Neural cell (in vitro differentiated cells): ENCODE measurements around the gene SYCP1.

Experiments used
- EP300 ChIP-seq: fragments of 450-650 bp; conservative IDR thresholded peaks from 2 replicates; pipeline ENCODE4 v1.6.1; 2014; ENCODE audit warnings: antibody characterized with exemption, mild to moderate bottlenecking, moderate library complexity; ENCODE audit not compliant: poor library complexity, severe bottlenecking
- EZH2 ChIP-seq: fragments of 200-600, 300-800 bp; shearing (Covaris generic), sonication (generic); IDR thresholded peaks from 2 replicates; pipeline ENCODE4 v1.6.1; 2014; ENCODE audit warnings: antibody characterized with exemption, low read length, borderline replicate concordance, mild to moderate bottlenecking; ENCODE audit not compliant: insufficient read depth, poor library complexity, severe bottlenecking
- MXI1 ChIP-seq: fragments of 450-650 bp; conservative IDR thresholded peaks from 2 replicates; pipeline ENCODE4 v1.6.1; 2014; ENCODE audit warnings: antibody characterized with exemption, mild to moderate bottlenecking; ENCODE audit not compliant: poor library complexity, severe bottlenecking
- POLR2AphosphoS5 ChIP-seq: IDR thresholded peaks from 2 replicates; pipeline ENCODE4 v1.6.1; 2012
- RAD21 ChIP-seq: fragments of 450-650 bp; conservative IDR thresholded peaks from 2 replicates; pipeline ENCODE4 v1.6.1; 2014; ENCODE audit warnings: antibody characterized with exemption, mild to moderate bottlenecking, moderate library complexity
- SMC3 ChIP-seq: fragments of 450-650 bp; conservative IDR thresholded peaks from 2 replicates; pipeline ENCODE4 v1.6.1; 2014; ENCODE audit warnings: antibody characterized with exemption, mild to moderate bottlenecking, moderate library complexity; ENCODE audit not compliant: poor library complexity
- TAF1 ChIP-seq: IDR thresholded peaks from 2 replicates; pipeline ENCODE4 v1.6.1; 2012; ENCODE audit warnings: low read depth
- TF ChIP-seq, protein P1 (sequence below): IDR thresholded peaks from 2 replicates; pipeline ENCODE4 v1.6.1; 2012; ENCODE audit warnings: borderline replicate concordance
- TF ChIP-seq, protein P2 (sequence below): fragments of 450-650 bp; IDR thresholded peaks from 2 replicates; pipeline ENCODE4 v1.5.1; 2014; ENCODE audit warnings: antibody characterized with exemption, mild to moderate bottlenecking, moderate library complexity; ENCODE audit not compliant: poor library complexity, severe bottlenecking

DNA sequence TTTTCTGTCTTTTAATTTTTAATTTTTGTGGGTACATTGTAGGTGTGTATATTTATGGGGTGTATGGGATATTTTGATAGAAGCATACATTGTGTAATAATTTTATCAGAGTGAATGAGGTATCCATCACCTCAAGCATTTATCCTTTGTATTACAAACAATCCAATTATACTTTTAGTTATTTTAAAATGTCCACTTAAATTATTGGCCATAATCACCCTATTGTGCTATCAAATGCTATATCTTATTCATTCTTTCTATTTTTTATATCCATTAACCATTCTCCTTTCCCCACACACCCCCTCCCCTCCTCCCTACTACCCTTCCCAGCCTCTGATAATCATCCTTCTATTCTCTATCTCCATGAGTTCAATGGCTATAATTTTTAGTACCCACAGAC, 104.8 kb downstream of the SYCP1 start:
- TF ChIP-seq, protein P1, sequence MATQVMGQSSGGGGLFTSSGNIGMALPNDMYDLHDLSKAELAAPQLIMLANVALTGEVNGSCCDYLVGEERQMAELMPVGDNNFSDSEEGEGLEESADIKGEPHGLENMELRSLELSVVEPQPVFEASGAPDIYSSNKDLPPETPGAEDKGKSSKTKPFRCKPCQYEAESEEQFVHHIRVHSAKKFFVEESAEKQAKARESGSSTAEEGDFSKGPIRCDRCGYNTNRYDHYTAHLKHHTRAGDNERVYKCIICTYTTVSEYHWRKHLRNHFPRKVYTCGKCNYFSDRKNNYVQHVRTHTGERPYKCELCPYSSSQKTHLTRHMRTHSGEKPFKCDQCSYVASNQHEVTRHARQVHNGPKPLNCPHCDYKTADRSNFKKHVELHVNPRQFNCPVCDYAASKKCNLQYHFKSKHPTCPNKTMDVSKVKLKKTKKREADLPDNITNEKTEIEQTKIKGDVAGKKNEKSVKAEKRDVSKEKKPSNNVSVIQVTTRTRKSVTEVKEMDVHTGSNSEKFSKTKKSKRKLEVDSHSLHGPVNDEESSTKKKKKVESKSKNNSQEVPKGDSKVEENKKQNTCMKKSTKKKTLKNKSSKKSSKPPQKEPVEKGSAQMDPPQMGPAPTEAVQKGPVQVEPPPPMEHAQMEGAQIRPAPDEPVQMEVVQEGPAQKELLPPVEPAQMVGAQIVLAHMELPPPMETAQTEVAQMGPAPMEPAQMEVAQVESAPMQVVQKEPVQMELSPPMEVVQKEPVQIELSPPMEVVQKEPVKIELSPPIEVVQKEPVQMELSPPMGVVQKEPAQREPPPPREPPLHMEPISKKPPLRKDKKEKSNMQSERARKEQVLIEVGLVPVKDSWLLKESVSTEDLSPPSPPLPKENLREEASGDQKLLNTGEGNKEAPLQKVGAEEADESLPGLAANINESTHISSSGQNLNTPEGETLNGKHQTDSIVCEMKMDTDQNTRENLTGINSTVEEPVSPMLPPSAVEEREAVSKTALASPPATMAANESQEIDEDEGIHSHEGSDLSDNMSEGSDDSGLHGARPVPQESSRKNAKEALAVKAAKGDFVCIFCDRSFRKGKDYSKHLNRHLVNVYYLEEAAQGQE, result no peak
- TF ChIP-seq, protein P2, sequence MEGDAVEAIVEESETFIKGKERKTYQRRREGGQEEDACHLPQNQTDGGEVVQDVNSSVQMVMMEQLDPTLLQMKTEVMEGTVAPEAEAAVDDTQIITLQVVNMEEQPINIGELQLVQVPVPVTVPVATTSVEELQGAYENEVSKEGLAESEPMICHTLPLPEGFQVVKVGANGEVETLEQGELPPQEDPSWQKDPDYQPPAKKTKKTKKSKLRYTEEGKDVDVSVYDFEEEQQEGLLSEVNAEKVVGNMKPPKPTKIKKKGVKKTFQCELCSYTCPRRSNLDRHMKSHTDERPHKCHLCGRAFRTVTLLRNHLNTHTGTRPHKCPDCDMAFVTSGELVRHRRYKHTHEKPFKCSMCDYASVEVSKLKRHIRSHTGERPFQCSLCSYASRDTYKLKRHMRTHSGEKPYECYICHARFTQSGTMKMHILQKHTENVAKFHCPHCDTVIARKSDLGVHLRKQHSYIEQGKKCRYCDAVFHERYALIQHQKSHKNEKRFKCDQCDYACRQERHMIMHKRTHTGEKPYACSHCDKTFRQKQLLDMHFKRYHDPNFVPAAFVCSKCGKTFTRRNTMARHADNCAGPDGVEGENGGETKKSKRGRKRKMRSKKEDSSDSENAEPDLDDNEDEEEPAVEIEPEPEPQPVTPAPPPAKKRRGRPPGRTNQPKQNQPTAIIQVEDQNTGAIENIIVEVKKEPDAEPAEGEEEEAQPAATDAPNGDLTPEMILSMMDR, result no peak
- TF ChIP-seq TAF1 (no peak), POLR2AphosphoS5 (no peak), EZH2 (no peak), RAD21 (no peak), EP300 (no peak), SMC3 (no peak), MXI1 (no peak)
